ENCODE measurements around the gene RBBP7.

The RBBP7 gene

GRCh38 chrX:16827225-16827624, 42.9 kb downstream of the RBBP7 start:
- DNase-seq (ENCODE audit: low read depth), result no peak
- TF ChIP-seq, protein P1, sequence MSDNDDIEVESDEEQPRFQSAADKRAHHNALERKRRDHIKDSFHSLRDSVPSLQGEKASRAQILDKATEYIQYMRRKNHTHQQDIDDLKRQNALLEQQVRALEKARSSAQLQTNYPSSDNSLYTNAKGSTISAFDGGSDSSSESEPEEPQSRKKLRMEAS (IDR thresholded peaks at IDR 0.05; ENCODE audit: low read depth, low read length), result no peak
- TF ChIP-seq POLR2A (IDR thresholded peaks at IDR 0.05; ENCODE audit: extremely low read depth, insufficient read length) (no peak), MYC (IDR thresholded peaks at IDR 0.05; ENCODE audit: low read depth, low read length) (no peak), CTCF (IDR thresholded peaks at IDR 0.05; ENCODE audit: low read depth, low read length) (no peak)
- no peak overlapping the region for H3K4me3 ChIP-seq (ENCODE audit: low read depth, low read length)

GRCh38 chrX:16826207-16826606, 44.0 kb downstream of the RBBP7 start:
- no peak for TF ChIP-seq POLR2A (IDR thresholded peaks at IDR 0.05; ENCODE audit: extremely low read depth, insufficient read length)
- TF ChIP-seq CTCF (IDR thresholded peaks at IDR 0.05; ENCODE audit: low read depth, low read length), result peak; percentile 33
- peak; percentile 57 for DNase-seq (ENCODE audit: low read depth)

DNA sequence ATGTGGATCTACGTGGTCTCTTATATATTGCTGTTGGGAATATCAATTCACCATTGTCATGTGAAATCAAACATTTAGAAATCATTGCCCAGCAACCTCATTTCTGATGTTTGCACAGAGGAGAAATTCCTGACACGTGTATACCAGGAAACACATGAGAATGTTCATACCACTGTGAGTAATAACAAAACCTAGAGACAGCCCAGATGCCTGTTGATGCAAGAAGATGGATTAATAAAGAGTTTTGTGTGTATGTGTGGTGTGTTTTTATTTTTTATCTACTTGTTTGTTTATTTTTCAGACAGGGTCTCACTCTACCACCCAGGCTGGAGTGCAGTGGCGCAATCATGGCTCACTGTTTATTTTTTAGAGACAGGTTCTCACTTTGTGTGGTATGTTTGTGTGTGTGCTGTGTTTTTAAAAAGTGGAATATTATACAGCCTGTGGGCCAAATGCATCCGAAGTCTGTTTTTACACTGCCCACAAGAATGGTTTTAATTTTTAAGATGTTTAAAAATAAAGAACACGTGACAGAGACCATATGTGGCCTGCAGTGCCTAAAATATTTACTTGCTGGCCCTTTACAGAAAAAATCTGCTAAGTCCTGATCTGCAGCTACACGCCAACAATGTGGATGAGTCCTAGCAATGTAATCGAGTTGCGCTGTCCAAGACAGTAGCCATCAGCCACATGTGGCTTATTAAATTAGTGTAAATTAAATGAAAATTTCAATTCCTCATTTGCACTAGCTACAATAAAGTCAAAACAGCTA, 44.7 kb downstream of the RBBP7 start:
- TF ChIP-seq, protein P1 (IDR thresholded peaks at IDR 0.05; ENCODE audit: low read depth, low read length), result no peak
- TF ChIP-seq MYC (IDR thresholded peaks at IDR 0.05; ENCODE audit: low read depth, low read length) (no peak), CTCF (IDR thresholded peaks at IDR 0.05; ENCODE audit: low read depth, low read length) (no peak), POLR2A (IDR thresholded peaks at IDR 0.05; ENCODE audit: extremely low read depth, insufficient read length) (no peak)
- no peak for DNase-seq (ENCODE audit: low read depth)
- H3K4me3 ChIP-seq (ENCODE audit: low read depth, low read length), result no peak overlapping the region

More at GRCh38 chrX:16826207-16826606, 44.0 kb downstream of the RBBP7 start:
- no peak overlapping the region for H3K4me3 ChIP-seq (ENCODE audit: low read depth, low read length)

GRCh38 chrX:16822723-16823122, 47.4 kb downstream of the RBBP7 start:
- TF ChIP-seq POLR2A (IDR thresholded peaks at IDR 0.05; ENCODE audit: extremely low read depth, insufficient read length) (no peak), MYC (IDR thresholded peaks at IDR 0.05; ENCODE audit: low read depth, low read length) (no peak), CTCF (IDR thresholded peaks at IDR 0.05; ENCODE audit: low read depth, low read length) (no peak)
- TF ChIP-seq, protein P1 (IDR thresholded peaks at IDR 0.05; ENCODE audit: low read depth, low read length), result no peak
- H3K4me3 ChIP-seq (ENCODE audit: low read depth, low read length), result no peak overlapping the region
- no peak for DNase-seq (ENCODE audit: low read depth)

GRCh38 chrX:16819634-16820033, 50.5 kb downstream of the RBBP7 start:
- no peak for DNase-seq (ENCODE audit: low read depth)
- TF ChIP-seq CTCF (IDR thresholded peaks at IDR 0.05; ENCODE audit: low read depth, low read length), result no peak
- TF ChIP-seq, protein P1 (IDR thresholded peaks at IDR 0.05; ENCODE audit: low read depth, low read length), result no peak
- no peak for TF ChIP-seq MYC (IDR thresholded peaks at IDR 0.05; ENCODE audit: low read depth, low read length)
- H3K4me3 ChIP-seq (ENCODE audit: low read depth, low read length), result no peak overlapping the region
